Smooth muscle cell (in vitro differentiated cells): ENCODE data around the gene PPP1CC. TPM values are rescaled to one million over a fixed set of nuclear protein-coding genes. Genes with fewer than 3 reads are reported as not detected.

ENCODE experiments used
- DNase-seq: peaks from one replicate; lab custom pipeline; 2025; ENCODE audit not compliant: unreplicated experiment; lab: John Stamatoyannopoulos, UW
- H2AFZ ChIP-seq: fragments of 200-600 bp; sonication (generic); 2 replicates; pipeline ENCODE4 v1.6.0; 2016; ENCODE audit warnings: antibody characterized with exemption, low read depth, mild to moderate bottlenecking
- H3F3A ChIP-seq: fragments of 200-600 bp; sonication (generic); 2 replicates; pipeline ENCODE4 v1.6.0; 2017; ENCODE audit warnings: antibody characterized with exemption, low read depth
- H3K27ac ChIP-seq: fragments of 200-600 bp; sonication (generic); 2 replicates; pipeline ENCODE4 v1.5.1; 2016; ENCODE audit warnings: low read depth, mild to moderate bottlenecking
- H3K27me3 ChIP-seq: fragments of 200-600 bp; sonication (generic); 2 replicates; pipeline ENCODE4 v1.6.1; 2016; ENCODE audit warnings: low read depth, mild to moderate bottlenecking
- H3K36me3 ChIP-seq: fragments of 200-600 bp; sonication (generic); 2 replicates; pipeline ENCODE4 v1.5.1; 2016; ENCODE audit warnings: low read depth
- H3K4me1 ChIP-seq: fragments of 200-600 bp; sonication (generic); 2 replicates; pipeline ENCODE4 v1.5.1; 2016; ENCODE audit warnings: low read depth
- H3K4me2 ChIP-seq: fragments of 200-600 bp; sonication (generic); 2 replicates; pipeline ENCODE4 v1.6.0; 2016; ENCODE audit warnings: mild to moderate bottlenecking
- H3K4me3 ChIP-seq: fragments of 200-600 bp; sonication (generic); 2 replicates; pipeline ENCODE4 v1.5.1; 2016; ENCODE audit warnings: mild to moderate bottlenecking
- H3K79me2 ChIP-seq: fragments of 200-600 bp; sonication (generic); 2 replicates; pipeline ENCODE4 v1.6.0; 2016; ENCODE audit warnings: low read depth, mild to moderate bottlenecking
- H3K9ac ChIP-seq: fragments of 200-600 bp; sonication (generic); 2 replicates; pipeline ENCODE4 v1.6.0; 2016; ENCODE audit warnings: low read depth
- H3K9me3 ChIP-seq: fragments of 200-600 bp; sonication (generic); replicated peaks from 2 replicates; pipeline ENCODE4 v1.5.1; 2016; ENCODE audit warnings: low read depth
- H4K20me1 ChIP-seq: fragments of 200-600 bp; sonication (generic); 2 replicates; pipeline ENCODE4 v1.6.0; 2016; ENCODE audit warnings: low read depth
- WGBS: methylation state at CpG from one replicate; pipeline ENCODE4 v1.1.7; 2016; ENCODE audit warnings: low lambda C conversion rate; 5-methylcytosine and 5-hydroxymethylcytosine counted together
- polyA plus RNA-seq: library from polyadenylated mRNA; unstranded; fragments of >200 nt; fragmentation: Nextera tagmentation; extraction: Ambion mirVana; gene quantifications from 2 replicates; pipeline ENCODE4 v1.2.1, GENCODE V29; 2016
- total RNA-seq: library from RNA; depleted of rRNA; stranded (reverse); fragments of >200 nt; gene quantifications from 2 replicates; pipeline ENCODE4 v1.2.3, GENCODE V29; 2014
- TF ChIP-seq, protein P1 (sequence below): fragments of 200-600 bp; sonication (generic); IDR thresholded peaks from 2 replicates; pipeline ENCODE4 v1.5.1; 2017; ENCODE audit warnings: borderline replicate concordance, mild to moderate bottlenecking, antibody characterized with exemption; ENCODE audit not compliant: insufficient read depth, poor library complexity, severe bottlenecking

Gene PPP1CC
- total and polyA plus RNA-seq, 2 experiments from 2014 or later, result 34.9 to 105 TPM

GRCh38 chr12:110742096-110742717 is 484 bp downstream of the PPP1CC start:
- Histone ChIP-seq H3K36me3 (no peaks in the 10 kb centered on the region), H2AFZ (peak overlapping the region; percentile 78), H3K4me1 (peaks cover 23% of the 10 kb centered on the region), H3K4me3 (peak overlapping the region; percentile 91), H3K9me3 (no peaks in the 10 kb centered on the region), H3K79me2 (peaks cover 54% of the 10 kb centered on the region), H4K20me1 (peaks cover 49% of the 10 kb centered on the region), H3K9ac (peak overlapping the region; percentile 94), H3K27me3 (no peaks in the 10 kb centered on the region), H3K4me2 (peak overlapping the region; percentile 89), H3K27ac (peak overlapping the region; percentile 75), H3F3A (no peaks in the 10 kb centered on the region)
- no peak for DNase-seq
- TF ChIP-seq, protein P1, sequence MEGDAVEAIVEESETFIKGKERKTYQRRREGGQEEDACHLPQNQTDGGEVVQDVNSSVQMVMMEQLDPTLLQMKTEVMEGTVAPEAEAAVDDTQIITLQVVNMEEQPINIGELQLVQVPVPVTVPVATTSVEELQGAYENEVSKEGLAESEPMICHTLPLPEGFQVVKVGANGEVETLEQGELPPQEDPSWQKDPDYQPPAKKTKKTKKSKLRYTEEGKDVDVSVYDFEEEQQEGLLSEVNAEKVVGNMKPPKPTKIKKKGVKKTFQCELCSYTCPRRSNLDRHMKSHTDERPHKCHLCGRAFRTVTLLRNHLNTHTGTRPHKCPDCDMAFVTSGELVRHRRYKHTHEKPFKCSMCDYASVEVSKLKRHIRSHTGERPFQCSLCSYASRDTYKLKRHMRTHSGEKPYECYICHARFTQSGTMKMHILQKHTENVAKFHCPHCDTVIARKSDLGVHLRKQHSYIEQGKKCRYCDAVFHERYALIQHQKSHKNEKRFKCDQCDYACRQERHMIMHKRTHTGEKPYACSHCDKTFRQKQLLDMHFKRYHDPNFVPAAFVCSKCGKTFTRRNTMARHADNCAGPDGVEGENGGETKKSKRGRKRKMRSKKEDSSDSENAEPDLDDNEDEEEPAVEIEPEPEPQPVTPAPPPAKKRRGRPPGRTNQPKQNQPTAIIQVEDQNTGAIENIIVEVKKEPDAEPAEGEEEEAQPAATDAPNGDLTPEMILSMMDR, result no peak
- under 1% methylated on average over 37 of the region's 44 CpGs for WGBS

GRCh38 chr12:110741341-110742095 is 1.2 kb downstream of the PPP1CC start:
- 3% methylated on average over 14 of the region's 14 CpGs for WGBS
- peak overlapping the region; percentile 91 for H3K4me3 ChIP-seq
- H3F3A ChIP-seq, result no peaks in the 10 kb centered on the region
- peak overlapping the region; percentile 89 for H3K4me2 ChIP-seq
- H3K79me2 ChIP-seq, result peaks cover 61% of the 10 kb centered on the region
- H4K20me1 ChIP-seq, result peaks cover 56% of the 10 kb centered on the region
- H3K4me1 ChIP-seq, result peaks cover 23% of the 10 kb centered on the region
- no peak overlapping the region for H2AFZ ChIP-seq
- TF ChIP-seq, protein P1, result no peak
- H3K36me3 ChIP-seq, result no peaks in the 10 kb centered on the region
- peak overlapping the region; percentile 94 for H3K9ac ChIP-seq
- no peaks in the 10 kb centered on the region for H3K9me3 ChIP-seq
- DNase-seq, result no peak
- H3K27ac ChIP-seq, result no peak overlapping the region
- no peaks in the 10 kb centered on the region for H3K27me3 ChIP-seq

- H3K9me3 ChIP-seq, result no peaks in the 10 kb centered on the region
- H4K20me1 ChIP-seq, result peaks cover 72% of the 10 kb centered on the region
- TF ChIP-seq, protein P1, result no peak
- H3K4me1 ChIP-seq, result peaks cover 23% of the 10 kb centered on the region
- 79% methylated on average over 3 of the region's 3 CpGs for WGBS
- peaks cover 78% of the 10 kb centered on the region for H3K79me2 ChIP-seq
- H3K9ac ChIP-seq, result no peak overlapping the region
- H3K27me3 ChIP-seq, result no peaks in the 10 kb centered on the region
- H2AFZ ChIP-seq, result no peak overlapping the region
- H3K4me3 ChIP-seq, result peak overlapping the region; percentile 91
- peak overlapping the region; percentile 89 for H3K4me2 ChIP-seq
- DNase-seq, result no peak
- no peaks in the 10 kb centered on the region for H3K36me3 ChIP-seq
- H3F3A ChIP-seq, result no peaks in the 10 kb centered on the region
- H3K27ac ChIP-seq, result no peak overlapping the region
These were observed 2.8 kb downstream of the PPP1CC start for GRCh38 chr12:110739894-110740293.
